Measurements from ENCODE around the gene AFDN. TPM values are rescaled to one million over a fixed set of nuclear protein-coding genes. Genes with fewer than 3 reads are reported as not detected.

AFDN gene
- total RNA-seq, 1 experiment from 2014 or later: 107 TPM

- intact Hi-C loops (cut with micrococcal nuclease; ENCODE audit: unreplicated experiment): no loop called here
- no peaks in the 10 kb centered on the region for H3K9me3 ChIP-seq (ENCODE audit: low read depth, low read length, poor library complexity, severe bottlenecking)
- CTCF ChIA-PET: no interaction called here
- no peak for DNase-seq (ENCODE audit: low spot score)
- H3K36me3 ChIP-seq (ENCODE audit: insufficient read depth, low read length, poor library complexity, severe bottlenecking): peaks cover 27% of the 10 kb centered on the region
- H3K27me3 ChIP-seq (replicated peaks; ENCODE audit: insufficient read depth, low read depth, low read length, poor library complexity): no peaks in the 10 kb centered on the region
- BruUV-seq (replicated peaks): no TSS peak
- POLR2A ChIA-PET (ENCODE audit: low non-redundant PET): no interaction called here
- H3K27ac ChIP-seq (ENCODE audit: low read depth, low read length, poor library complexity, severe bottlenecking): no peak overlapping the region
- H3K4me1 ChIP-seq (ENCODE audit: insufficient read depth, low read length, poor library complexity, severe bottlenecking): no peaks in the 10 kb centered on the region
- TF ChIP-seq, protein P1, sequence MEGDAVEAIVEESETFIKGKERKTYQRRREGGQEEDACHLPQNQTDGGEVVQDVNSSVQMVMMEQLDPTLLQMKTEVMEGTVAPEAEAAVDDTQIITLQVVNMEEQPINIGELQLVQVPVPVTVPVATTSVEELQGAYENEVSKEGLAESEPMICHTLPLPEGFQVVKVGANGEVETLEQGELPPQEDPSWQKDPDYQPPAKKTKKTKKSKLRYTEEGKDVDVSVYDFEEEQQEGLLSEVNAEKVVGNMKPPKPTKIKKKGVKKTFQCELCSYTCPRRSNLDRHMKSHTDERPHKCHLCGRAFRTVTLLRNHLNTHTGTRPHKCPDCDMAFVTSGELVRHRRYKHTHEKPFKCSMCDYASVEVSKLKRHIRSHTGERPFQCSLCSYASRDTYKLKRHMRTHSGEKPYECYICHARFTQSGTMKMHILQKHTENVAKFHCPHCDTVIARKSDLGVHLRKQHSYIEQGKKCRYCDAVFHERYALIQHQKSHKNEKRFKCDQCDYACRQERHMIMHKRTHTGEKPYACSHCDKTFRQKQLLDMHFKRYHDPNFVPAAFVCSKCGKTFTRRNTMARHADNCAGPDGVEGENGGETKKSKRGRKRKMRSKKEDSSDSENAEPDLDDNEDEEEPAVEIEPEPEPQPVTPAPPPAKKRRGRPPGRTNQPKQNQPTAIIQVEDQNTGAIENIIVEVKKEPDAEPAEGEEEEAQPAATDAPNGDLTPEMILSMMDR (conservative IDR thresholded peaks at IDR 0.05; ENCODE audit: low read depth, low read length): no peak
- TF ChIP-seq EZH2 (IDR thresholded peaks at IDR 0.05; ENCODE audit: borderline replicate concordance, low read depth, low read length, poor library complexity, severe bottlenecking): no peak
- H3K4me3 ChIP-seq (ENCODE audit: low read depth, low read length, poor library complexity, severe bottlenecking): no peak overlapping the region
Observed at GRCh38 chr6:167920165-167920564, 93.5 kb downstream of the AFDN start.

DNA sequence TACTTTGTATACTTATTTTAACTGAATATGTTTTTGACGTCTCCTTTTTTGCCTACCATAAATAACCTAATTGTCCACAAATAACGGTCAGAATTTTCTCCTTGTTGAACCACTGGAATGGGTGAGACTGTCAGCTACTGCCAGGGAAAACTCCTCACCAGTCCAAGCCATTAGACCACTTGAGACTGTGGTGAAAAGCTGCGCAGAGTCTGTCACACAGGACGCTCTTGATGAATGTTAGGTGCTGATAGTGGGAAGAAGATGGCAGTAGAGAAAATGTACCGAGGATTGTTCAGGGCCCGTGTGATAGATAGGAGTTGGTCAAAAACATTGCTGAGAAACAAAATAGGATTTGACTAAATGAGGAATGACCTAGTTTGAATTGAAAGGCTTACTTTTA lies 95.1 kb downstream of the AFDN start:
- H3K36me3 ChIP-seq (ENCODE audit: insufficient read depth, low read length, poor library complexity, severe bottlenecking): peaks cover 17% of the 10 kb centered on the region
- no TSS peak for BruUV-seq (replicated peaks)
- H3K4me1 ChIP-seq (ENCODE audit: insufficient read depth, low read length, poor library complexity, severe bottlenecking): no peaks in the 10 kb centered on the region
- no peak overlapping the region for H3K27ac ChIP-seq (ENCODE audit: low read depth, low read length, poor library complexity, severe bottlenecking)
- ChIA-PET POLR2A (ENCODE audit: low non-redundant PET) (no interaction called here), CTCF (no interaction called here)
- intact Hi-C loops (cut with micrococcal nuclease; ENCODE audit: unreplicated experiment): no loop called here
- TF ChIP-seq, protein P1 (conservative IDR thresholded peaks at IDR 0.05; ENCODE audit: low read depth, low read length): no peak
- no peak for TF ChIP-seq EZH2 (IDR thresholded peaks at IDR 0.05; ENCODE audit: borderline replicate concordance, low read depth, low read length, poor library complexity, severe bottlenecking)
- H3K27me3 ChIP-seq (replicated peaks; ENCODE audit: insufficient read depth, low read depth, low read length, poor library complexity): no peaks in the 10 kb centered on the region
- no peak for DNase-seq (ENCODE audit: low spot score)
- no peak overlapping the region for H3K4me3 ChIP-seq (ENCODE audit: low read depth, low read length, poor library complexity, severe bottlenecking)
- no peaks in the 10 kb centered on the region for H3K9me3 ChIP-seq (ENCODE audit: low read depth, low read length, poor library complexity, severe bottlenecking)

DNA sequence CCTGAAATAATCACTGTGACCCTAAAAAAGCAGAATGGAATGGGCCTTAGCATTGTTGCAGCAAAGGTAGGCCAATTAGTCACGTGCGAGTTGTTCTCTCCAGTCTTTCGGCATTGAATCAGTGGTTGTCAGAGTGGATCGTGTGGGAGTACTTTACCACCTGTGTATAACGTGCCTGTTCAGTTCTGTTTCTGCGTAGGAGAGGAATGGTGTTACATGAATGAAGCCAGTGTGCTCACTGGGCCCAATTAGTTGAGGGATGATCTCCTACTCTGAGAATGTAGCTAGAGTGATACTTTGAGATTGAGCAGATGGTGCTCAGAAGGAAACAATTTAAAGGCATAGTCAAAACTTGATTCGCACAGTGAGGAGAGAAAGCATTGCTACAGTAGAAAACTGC lies 98.3 kb downstream of the AFDN start:
- Histone ChIP-seq H3K4me3 (ENCODE audit: low read depth, low read length, poor library complexity, severe bottlenecking) (no peak overlapping the region), H3K27me3 (replicated peaks; ENCODE audit: insufficient read depth, low read depth, low read length, poor library complexity) (no peaks in the 10 kb centered on the region), H3K36me3 (ENCODE audit: insufficient read depth, low read length, poor library complexity, severe bottlenecking) (peaks cover 7% of the 10 kb centered on the region), H3K9me3 (ENCODE audit: low read depth, low read length, poor library complexity, severe bottlenecking) (no peaks in the 10 kb centered on the region), H3K4me1 (ENCODE audit: insufficient read depth, low read length, poor library complexity, severe bottlenecking) (no peaks in the 10 kb centered on the region), H3K27ac (ENCODE audit: low read depth, low read length, poor library complexity, severe bottlenecking) (no peak overlapping the region)
- no peak for DNase-seq (ENCODE audit: low spot score)
- TF ChIP-seq, protein P1 (conservative IDR thresholded peaks at IDR 0.05; ENCODE audit: low read depth, low read length): no peak
- no peak for TF ChIP-seq EZH2 (IDR thresholded peaks at IDR 0.05; ENCODE audit: borderline replicate concordance, low read depth, low read length, poor library complexity, severe bottlenecking)
- BruUV-seq (replicated peaks): no TSS peak
- CTCF ChIA-PET: no interaction called here
- POLR2A ChIA-PET (ENCODE audit: low non-redundant PET): no interaction called here
- intact Hi-C loops (cut with micrococcal nuclease; ENCODE audit: unreplicated experiment): no loop called here
